HG03097 (cell line): ENCODE results near the gene RUSF1.
A peak's percentile ranks its signal among the peaks of the same experiment; 100 is the strongest.
"Not testable (repeated sequence)": the region's sequence is repeated elsewhere in the genome, so short reads cannot be mapped to it uniquely, and the experiment has no call there.

Experiments
- ATAC-seq: cut with Tn5 transposase; IDR thresholded peaks from one replicate; pipeline ENCODE4 v1.9.1; 2021; ENCODE audit not compliant: unreplicated experiment, low FRiP score

Gene RUSF1

GRCh38 chr16:31507929-31508705, at the start of gene RUSF1:
Gene RUSF1, minus strand, starts transcription at chr16:31508391. Its CDS starts 18 bp downstream, at chr16:31508373.
- ATAC-seq: peak; percentile 86

GRCh38 chr16:31542763-31543162, 34.6 kb upstream of the RUSF1 start:
- no peak for ATAC-seq

GRCh38 chr16:31539762-31540161, 31.6 kb upstream of the RUSF1 start:
- ATAC-seq: not testable (repeated sequence)

- ATAC-seq: not testable (repeated sequence)
Observed at GRCh38 chr16:31538243-31538598, 30.0 kb upstream of the RUSF1 start.

GRCh38 chr16:31537362-31538242, 29.4 kb upstream of the RUSF1 start:
- no peak for ATAC-seq

- no peak for ATAC-seq
Observed at GRCh38 chr16:31536804-31537361, 28.7 kb upstream of the RUSF1 start.

- ATAC-seq: no peak
Observed at GRCh38 chr16:31535737-31536136, 27.5 kb upstream of the RUSF1 start.

- ATAC-seq: no peak
Observed at GRCh38 chr16:31532896-31533295, 24.7 kb upstream of the RUSF1 start.

GRCh38 chr16:31532120-31532519, 23.9 kb upstream of the RUSF1 start:
- ATAC-seq: no peak

GRCh38 chr16:31531096-31531495, 22.9 kb upstream of the RUSF1 start:
- ATAC-seq: no peak

- ATAC-seq: no peak
Observed at GRCh38 chr16:31530405-31530804, 22.2 kb upstream of the RUSF1 start.

- no peak for ATAC-seq
Observed at GRCh38 chr16:31529937-31530312, 21.7 kb upstream of the RUSF1 start.

- no peak for ATAC-seq
Observed at GRCh38 chr16:31529108-31529936, 21.1 kb upstream of the RUSF1 start.

GRCh38 chr16:31528523-31529107, 20.4 kb upstream of the RUSF1 start:
- ATAC-seq: no peak

- no peak for ATAC-seq
Observed at GRCh38 chr16:31527734-31528274, 19.6 kb upstream of the RUSF1 start, which contains the start of gene AHSP. Gene AHSP, plus strand, starts transcription at chr16:31527900. Its CDS starts 240 bp downstream, at chr16:31528140.

GRCh38 chr16:31525113-31525512, 16.9 kb upstream of the RUSF1 start:
- ATAC-seq: no peak

- ATAC-seq: not testable (repeated sequence)
Observed at GRCh38 chr16:31523768-31524167, 15.6 kb upstream of the RUSF1 start.

GRCh38 chr16:31522071-31522470, 13.9 kb upstream of the RUSF1 start:
- no peak for ATAC-seq

GRCh38 chr16:31521368-31521767, 13.2 kb upstream of the RUSF1 start:
- ATAC-seq: no peak
